Glutamatergic neuron (in vitro differentiated cells): Measurements from ENCODE around the gene PBX1. TPM values are rescaled to one million over a fixed set of nuclear protein-coding genes. Genes with fewer than 3 reads are reported as not detected.

ENCODE experiments used
- DNase-seq: peaks from one replicate; pipeline ENCODE4 v3.0.0; 2022
- H3K27ac Mint-ChIP-seq: one replicate; pipeline ENCODE4 v1.8.0; 2020; ENCODE audit warnings: mild to moderate bottlenecking, mixed read lengths, inconsistent platforms; ENCODE audit not compliant: unreplicated experiment
- H3K27me3 Mint-ChIP-seq: one replicate; pipeline ENCODE4 v1.8.0; 2020; ENCODE audit warnings: mild to moderate bottlenecking, moderate library complexity, mixed read lengths, inconsistent platforms; ENCODE audit not compliant: unreplicated experiment
- H3K36me3 Mint-ChIP-seq: one replicate; pipeline ENCODE4 v1.8.0; 2020; ENCODE audit warnings: mild to moderate bottlenecking, mixed read lengths, inconsistent platforms; ENCODE audit not compliant: unreplicated experiment
- H3K4me1 Mint-ChIP-seq: one replicate; pipeline ENCODE4 v1.8.0; 2020; ENCODE audit warnings: mild to moderate bottlenecking, low read depth, mixed read lengths, inconsistent platforms; ENCODE audit not compliant: unreplicated experiment
- H3K4me3 Mint-ChIP-seq: one replicate; pipeline ENCODE4 v1.8.0; 2020; ENCODE audit warnings: mild to moderate bottlenecking, mixed read lengths, inconsistent platforms; ENCODE audit not compliant: unreplicated experiment
- H3K9me3 Mint-ChIP-seq: one replicate; pipeline ENCODE4 v1.8.0; 2020; ENCODE audit warnings: mild to moderate bottlenecking, moderate library complexity, mixed read lengths, inconsistent platforms; ENCODE audit not compliant: unreplicated experiment
- total RNA-seq: library from RNA; stranded (reverse); fragmentation: NEBNext Ultra II Directional; extraction: Animal tissue kit (Norgen Biotek cat#: 25700); gene quantifications from one replicate; pipeline ENCODE4 v1.2.1, GENCODE V29; 2021; ENCODE audit not compliant: unreplicated experiment
- TF ChIP-seq, protein P1 (sequence below): fragments of 200-600 bp; sonication (generic); IDR thresholded peaks from one replicate; pipeline ENCODE4 v1.5.0; 2021; ENCODE audit not compliant: partially characterized antibody, unreplicated experiment

Gene PBX1
- total RNA-seq, 1 donor from 2014 or later, result 98.7 TPM

DNA sequence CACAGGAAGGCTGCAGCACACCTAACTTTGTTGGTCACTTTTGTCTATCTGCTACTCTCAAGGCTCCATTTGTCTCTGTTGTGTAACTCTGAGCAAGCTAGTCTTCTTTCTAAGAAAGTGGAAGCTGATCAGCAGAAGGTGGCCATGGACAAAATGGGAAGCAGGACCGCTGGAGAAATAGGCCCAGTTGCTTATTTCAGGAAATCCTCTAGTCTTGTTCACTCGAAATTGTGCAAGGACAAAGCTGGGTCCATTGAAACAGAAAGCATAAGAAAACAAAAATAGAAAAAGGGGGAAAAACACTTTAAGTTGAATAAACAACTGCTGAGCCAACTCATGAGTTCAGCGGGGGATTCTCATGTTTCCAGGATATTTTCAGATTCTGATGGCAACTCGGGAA is 150.1 kb downstream of the PBX1 start:
- Mint-ChIP-seq H3K36me3 (no peaks in the 10 kb centered on the region), H3K27me3 (peaks cover 7% of the 10 kb centered on the region), H3K27ac (peak overlapping the region; percentile 45), H3K9me3 (peaks cover 10% of the 10 kb centered on the region), H3K4me3 (no peak overlapping the region), H3K4me1 (peaks cover 56% of the 10 kb centered on the region)
- TF ChIP-seq, protein P1, sequence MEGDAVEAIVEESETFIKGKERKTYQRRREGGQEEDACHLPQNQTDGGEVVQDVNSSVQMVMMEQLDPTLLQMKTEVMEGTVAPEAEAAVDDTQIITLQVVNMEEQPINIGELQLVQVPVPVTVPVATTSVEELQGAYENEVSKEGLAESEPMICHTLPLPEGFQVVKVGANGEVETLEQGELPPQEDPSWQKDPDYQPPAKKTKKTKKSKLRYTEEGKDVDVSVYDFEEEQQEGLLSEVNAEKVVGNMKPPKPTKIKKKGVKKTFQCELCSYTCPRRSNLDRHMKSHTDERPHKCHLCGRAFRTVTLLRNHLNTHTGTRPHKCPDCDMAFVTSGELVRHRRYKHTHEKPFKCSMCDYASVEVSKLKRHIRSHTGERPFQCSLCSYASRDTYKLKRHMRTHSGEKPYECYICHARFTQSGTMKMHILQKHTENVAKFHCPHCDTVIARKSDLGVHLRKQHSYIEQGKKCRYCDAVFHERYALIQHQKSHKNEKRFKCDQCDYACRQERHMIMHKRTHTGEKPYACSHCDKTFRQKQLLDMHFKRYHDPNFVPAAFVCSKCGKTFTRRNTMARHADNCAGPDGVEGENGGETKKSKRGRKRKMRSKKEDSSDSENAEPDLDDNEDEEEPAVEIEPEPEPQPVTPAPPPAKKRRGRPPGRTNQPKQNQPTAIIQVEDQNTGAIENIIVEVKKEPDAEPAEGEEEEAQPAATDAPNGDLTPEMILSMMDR, result no peak
- DNase-seq, result no peak

DNA sequence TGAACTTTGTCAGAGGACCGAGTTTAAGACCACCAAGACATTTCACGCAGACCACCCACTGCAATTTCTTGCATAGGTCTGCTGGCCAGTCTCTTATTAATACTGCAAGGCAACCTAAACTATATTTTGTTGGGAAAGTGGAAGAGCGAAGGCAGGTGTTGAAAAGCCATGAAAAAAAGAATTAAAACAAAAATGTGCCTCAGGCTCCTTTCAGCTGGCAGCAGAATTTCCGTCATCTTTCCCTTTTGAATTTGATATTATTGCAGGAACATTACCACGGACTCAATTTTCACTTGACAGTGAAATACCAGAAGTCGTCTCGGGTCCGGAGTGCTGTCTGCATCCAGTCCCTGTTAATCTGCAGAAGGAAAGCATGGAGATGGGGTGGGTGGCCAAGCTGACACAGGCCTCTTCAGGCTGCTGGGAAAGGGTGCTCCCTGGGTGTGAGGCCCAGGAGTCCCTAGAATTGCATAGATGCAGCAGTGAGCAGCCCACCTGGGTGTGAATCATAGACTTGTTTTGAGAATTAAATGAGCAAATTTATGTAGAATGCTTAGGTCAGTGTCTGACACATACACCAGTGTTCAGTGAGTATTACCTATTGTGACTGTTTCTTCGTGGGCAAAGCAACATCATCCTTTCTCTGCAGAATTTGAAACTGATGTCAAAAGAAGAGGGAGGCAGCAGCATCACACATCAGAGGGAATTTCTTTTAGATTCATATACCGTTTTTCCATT is 150.7 kb downstream of the PBX1 start:
- Mint-ChIP-seq H3K27ac (peak overlapping the region; percentile 57), H3K36me3 (no peaks in the 10 kb centered on the region), H3K4me3 (no peak overlapping the region), H3K4me1 (peaks cover 56% of the 10 kb centered on the region), H3K27me3 (peaks cover 7% of the 10 kb centered on the region), H3K9me3 (peaks cover 10% of the 10 kb centered on the region)
- no peak for DNase-seq
- TF ChIP-seq, protein P1, result no peak

- peaks cover 48% of the 10 kb centered on the region for H3K4me1 Mint-ChIP-seq
- H3K27ac Mint-ChIP-seq, result peak overlapping the region; percentile 88
- H3K4me3 Mint-ChIP-seq, result peak overlapping the region; percentile 33
- peaks cover 5% of the 10 kb centered on the region for H3K9me3 Mint-ChIP-seq
- DNase-seq, result no peak
- H3K27me3 Mint-ChIP-seq, result peaks cover 7% of the 10 kb centered on the region
- TF ChIP-seq, protein P1, result no peak
- no peaks in the 10 kb centered on the region for H3K36me3 Mint-ChIP-seq
Observed at GRCh38 chr1:164712131-164713036, 153.4 kb downstream of the PBX1 start.

GRCh38 chr1:164713456-164714207 is 154.6 kb downstream of the PBX1 start:
- Mint-ChIP-seq H3K4me1 (peaks cover 44% of the 10 kb centered on the region), H3K4me3 (no peak overlapping the region), H3K27me3 (peaks cover 5% of the 10 kb centered on the region), H3K36me3 (no peaks in the 10 kb centered on the region), H3K27ac (no peak overlapping the region), H3K9me3 (peaks cover 4% of the 10 kb centered on the region)
- TF ChIP-seq, protein P1, result no peak
- DNase-seq, result no peak
